ENCODE data around the gene C3orf20. TPM values are rescaled to one million over a fixed set of nuclear protein-coding genes. Genes with fewer than 3 reads are reported as not detected.
A peak's percentile ranks its signal among the peaks of the same experiment; 100 is the strongest.

Gene C3orf20
- total and polyA plus RNA-seq, 2 experiments from 2014 or later, result not detected

DNA sequence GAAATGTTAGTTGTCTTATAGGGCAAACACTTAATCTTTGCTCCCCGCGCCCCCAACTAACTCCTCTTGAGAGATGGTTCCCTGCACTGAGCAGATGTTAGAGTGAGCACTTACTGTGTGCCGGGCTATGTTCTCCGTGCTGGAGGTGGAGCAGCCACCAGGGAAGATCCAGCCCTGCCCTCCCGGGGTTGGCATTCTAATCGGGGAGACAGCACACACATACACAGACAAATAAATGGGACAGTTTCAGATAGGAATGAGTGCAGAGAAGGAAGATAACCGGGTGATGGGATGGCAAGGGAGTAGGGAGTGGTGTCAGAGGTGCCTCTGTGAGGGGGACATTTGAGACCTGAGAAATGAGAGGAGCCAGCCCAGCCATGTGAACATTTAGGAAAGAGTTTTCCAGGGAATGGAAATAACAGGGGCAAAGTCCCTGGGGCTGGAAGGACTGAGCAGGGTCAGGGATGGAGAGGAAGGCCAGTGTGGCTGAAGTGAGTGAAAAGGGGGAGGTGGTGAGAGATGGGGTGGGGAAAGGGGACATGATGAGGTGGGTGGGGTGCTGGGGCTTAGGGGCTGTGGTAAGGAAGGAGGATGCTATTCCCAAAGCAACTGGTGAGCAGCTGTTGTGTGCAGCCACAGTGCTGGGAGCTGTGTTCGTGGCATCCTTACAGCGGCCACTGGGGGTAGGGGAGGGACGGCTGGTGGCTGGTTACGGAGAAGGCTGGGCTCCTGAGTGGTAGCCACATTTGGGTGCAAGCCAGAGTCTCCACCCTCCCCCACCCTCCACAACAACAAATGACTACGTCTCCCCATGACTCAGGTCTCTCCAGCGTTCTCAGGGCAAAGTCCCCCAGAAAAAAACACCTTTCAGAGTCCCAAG lies 128.4 kb downstream of the C3orf20 start:
- Mint-ChIP-seq H3K4me3 (no peak overlapping the region), H3K4me1 (peaks cover 19% of the 10 kb centered on the region), H3K27me3 (ENCODE audit: insufficient read depth, low read depth, poor library complexity) (peaks cover 6% of the 10 kb centered on the region), H3K27ac (no peak overlapping the region), H3K9me3 (no peaks in the 10 kb centered on the region; the same call in 2 of the 3 replicates), H3K36me3 (ENCODE audit: low read depth) (no peaks in the 10 kb centered on the region)
- H3K4me1 ChIP-seq (ENCODE audit: insufficient read depth), result no peaks in the 10 kb centered on the region
- H3K36me3 ChIP-seq (ENCODE audit: insufficient read depth), result no peaks in the 10 kb centered on the region
- H3K27me3 ChIP-seq (ENCODE audit: insufficient read depth), result peaks cover 5% of the 10 kb centered on the region
- TF ChIP-seq CTCF (conservative IDR thresholded peaks at IDR 0.05; ENCODE audit: low read depth in 2 of 2) (no peak), EZH2phosphoT487 (IDR thresholded peaks at IDR 0.05; ENCODE audit: unreplicated experiment) (no peak), NANOG (IDR thresholded peaks at IDR 0.05; ENCODE audit: borderline replicate concordance) (no peak), JUNB (IDR thresholded peaks at IDR 0.05; ENCODE audit: unreplicated experiment) (no peak), STAT1 (IDR thresholded peaks at IDR 0.05; ENCODE audit: unreplicated experiment) (no peak), CREB1 (CRISPR knock-in tag; IDR thresholded peaks at IDR 0.05; ENCODE audit: low read depth) (no peak), ZNF114 (CRISPR knock-in tag; IDR thresholded peaks at IDR 0.05) (no peak), ETS1 (IDR thresholded peaks at IDR 0.05) (no peak), POLR2AphosphoS5 (IDR thresholded peaks at IDR 0.05; ENCODE audit: low read depth) (no peak), REST (IDR thresholded peaks at IDR 0.05; ENCODE audit: unreplicated experiment) (no peak), ZNF331 (CRISPR knock-in tag; IDR thresholded peaks at IDR 0.05; ENCODE audit: low read depth) (no peak), EZH2 (IDR thresholded peaks at IDR 0.05; ENCODE audit: low read depth, unreplicated experiment) (no peak)
- TF ChIP-seq, protein P1, sequence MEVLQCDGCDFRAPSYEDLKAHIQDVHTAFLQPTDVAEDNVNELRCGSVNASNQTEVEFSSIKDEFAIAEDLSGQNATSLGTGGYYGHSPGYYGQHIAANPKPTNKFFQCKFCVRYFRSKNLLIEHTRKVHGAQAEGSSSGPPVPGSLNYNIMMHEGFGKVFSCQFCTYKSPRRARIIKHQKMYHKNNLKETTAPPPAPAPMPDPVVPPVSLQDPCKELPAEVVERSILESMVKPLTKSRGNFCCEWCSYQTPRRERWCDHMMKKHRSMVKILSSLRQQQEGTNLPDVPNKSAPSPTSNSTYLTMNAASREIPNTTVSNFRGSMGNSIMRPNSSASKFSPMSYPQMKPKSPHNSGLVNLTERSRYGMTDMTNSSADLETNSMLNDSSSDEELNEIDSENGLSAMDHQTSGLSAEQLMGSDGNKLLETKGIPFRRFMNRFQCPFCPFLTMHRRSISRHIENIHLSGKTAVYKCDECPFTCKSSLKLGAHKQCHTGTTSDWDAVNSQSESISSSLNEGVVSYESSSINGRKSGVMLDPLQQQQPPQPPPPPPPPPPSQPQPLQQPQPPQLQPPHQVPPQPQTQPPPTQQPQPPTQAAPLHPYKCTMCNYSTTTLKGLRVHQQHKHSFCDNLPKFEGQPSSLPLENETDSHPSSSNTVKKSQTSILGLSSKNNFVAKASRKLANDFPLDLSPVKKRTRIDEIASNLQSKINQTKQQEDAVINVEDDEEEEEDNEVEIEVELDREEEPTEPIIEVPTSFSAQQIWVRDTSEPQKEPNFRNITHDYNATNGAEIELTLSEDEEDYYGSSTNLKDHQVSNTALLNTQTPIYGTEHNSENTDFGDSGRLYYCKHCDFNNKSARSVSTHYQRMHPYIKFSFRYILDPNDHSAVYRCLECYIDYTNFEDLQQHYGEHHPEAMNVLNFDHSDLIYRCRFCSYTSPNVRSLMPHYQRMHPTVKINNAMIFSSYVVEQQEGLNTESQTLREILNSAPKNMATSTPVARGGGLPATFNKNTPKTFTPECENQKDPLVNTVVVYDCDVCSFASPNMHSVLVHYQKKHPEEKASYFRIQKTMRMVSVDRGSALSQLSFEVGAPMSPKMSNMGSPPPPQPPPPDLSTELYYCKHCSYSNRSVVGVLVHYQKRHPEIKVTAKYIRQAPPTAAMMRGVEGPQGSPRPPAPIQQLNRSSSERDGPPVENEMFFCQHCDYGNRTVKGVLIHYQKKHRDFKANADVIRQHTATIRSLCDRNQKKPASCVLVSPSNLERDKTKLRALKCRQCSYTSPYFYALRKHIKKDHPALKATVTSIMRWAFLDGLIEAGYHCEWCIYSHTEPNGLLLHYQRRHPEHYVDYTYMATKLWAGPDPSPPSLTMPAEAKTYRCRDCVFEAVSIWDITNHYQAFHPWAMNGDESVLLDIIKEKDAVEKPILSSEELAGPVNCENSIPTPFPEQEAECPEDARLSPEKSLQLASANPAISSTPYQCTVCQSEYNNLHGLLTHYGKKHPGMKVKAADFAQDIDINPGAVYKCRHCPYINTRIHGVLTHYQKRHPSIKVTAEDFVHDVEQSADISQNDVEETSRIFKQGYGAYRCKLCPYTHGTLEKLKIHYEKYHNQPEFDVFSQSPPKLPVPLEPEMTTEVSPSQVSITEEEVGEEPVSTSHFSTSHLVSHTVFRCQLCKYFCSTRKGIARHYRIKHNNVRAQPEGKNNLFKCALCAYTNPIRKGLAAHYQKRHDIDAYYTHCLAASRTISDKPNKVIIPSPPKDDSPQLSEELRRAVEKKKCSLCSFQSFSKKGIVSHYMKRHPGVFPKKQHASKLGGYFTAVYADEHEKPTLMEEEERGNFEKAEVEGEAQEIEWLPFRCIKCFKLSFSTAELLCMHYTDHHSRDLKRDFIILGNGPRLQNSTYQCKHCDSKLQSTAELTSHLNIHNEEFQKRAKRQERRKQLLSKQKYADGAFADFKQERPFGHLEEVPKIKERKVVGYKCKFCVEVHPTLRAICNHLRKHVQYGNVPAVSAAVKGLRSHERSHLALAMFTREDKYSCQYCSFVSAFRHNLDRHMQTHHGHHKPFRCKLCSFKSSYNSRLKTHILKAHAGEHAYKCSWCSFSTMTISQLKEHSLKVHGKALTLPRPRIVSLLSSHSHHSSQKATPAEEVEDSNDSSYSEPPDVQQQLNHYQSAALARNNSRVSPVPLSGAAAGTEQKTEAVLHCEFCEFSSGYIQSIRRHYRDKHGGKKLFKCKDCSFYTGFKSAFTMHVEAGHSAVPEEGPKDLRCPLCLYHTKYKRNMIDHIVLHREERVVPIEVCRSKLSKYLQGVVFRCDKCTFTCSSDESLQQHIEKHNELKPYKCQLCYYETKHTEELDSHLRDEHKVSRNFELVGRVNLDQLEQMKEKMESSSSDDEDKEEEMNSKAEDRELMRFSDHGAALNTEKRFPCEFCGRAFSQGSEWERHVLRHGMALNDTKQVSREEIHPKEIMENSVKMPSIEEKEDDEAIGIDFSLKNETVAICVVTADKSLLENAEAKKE (CRISPR knock-in tag; IDR thresholded peaks at IDR 0.05), result no peak
- H2AFZ ChIP-seq, result 0 out of 2 replicates have a peak overlapping the region, but pooled peaks have one; percentile 28
- H4K20me1 ChIP-seq (replicated peaks; ENCODE audit: insufficient read depth), result no peaks in the 10 kb centered on the region
- H3K79me2 ChIP-seq (replicated peaks; ENCODE audit: insufficient read depth), result no peaks in the 10 kb centered on the region
- ATAC-seq (peak; percentile 72), DNase-seq (ENCODE audit: low spot score) (peak; percentile 14)
- H3K4me2 ChIP-seq, result no peak overlapping the region
- no peak overlapping the region for H3K4me3 ChIP-seq
- no peaks in the 10 kb centered on the region for H3K9me2 ChIP-seq (ENCODE audit: insufficient read depth)
- H3F3A ChIP-seq (replicated peaks; ENCODE audit: low read depth), result no peaks in the 10 kb centered on the region
- no peak overlapping the region for H3K27ac ChIP-seq (ENCODE audit: low read depth)
